HUES64 (cell line): Measurements from ENCODE around the gene HEPHL1.

Experiments
- H3K27ac ChIP-seq: 2 replicates; pipeline ENCODE4 v1.7.0; 2013; ENCODE audit warnings: low read depth, low read length, inconsistent platforms
- H3K27me3 ChIP-seq: 2 replicates; pipeline ENCODE4 v1.6.1; 2013; ENCODE audit warnings: mild to moderate bottlenecking, low read length; ENCODE audit not compliant: insufficient read depth
- H3K36me3 ChIP-seq: 2 replicates; pipeline ENCODE4 v1.6.1; 2013; ENCODE audit warnings: mild to moderate bottlenecking, low read length; ENCODE audit not compliant: insufficient read depth
- H3K4me1 ChIP-seq: 2 replicates; pipeline ENCODE4 v1.6.1; 2013; ENCODE audit warnings: mild to moderate bottlenecking, low read length, moderate library complexity; ENCODE audit not compliant: insufficient read depth
- H3K4me3 ChIP-seq: 2 replicates; pipeline ENCODE4 v1.5.1; 2013; ENCODE audit warnings: mild to moderate bottlenecking, low read length, moderate library complexity
- H3K9ac ChIP-seq: 2 replicates; pipeline ENCODE4 v1.6.1; 2013; ENCODE audit warnings: mild to moderate bottlenecking, low read depth, low read length
- H3K9me3 ChIP-seq: 2 replicates; pipeline ENCODE4 v1.6.1; 2013; ENCODE audit warnings: low read depth, low read length; ENCODE audit not compliant: insufficient read depth
- WGBS: fragments of 150-250, 120-280 bp; methylation state at CpG from one replicate; pipeline ENCODE4 v1.1.7; 2013; ENCODE audit warnings: missing lambda C conversion rate; 5-methylcytosine and 5-hydroxymethylcytosine counted together

Gene HEPHL1

DNA sequence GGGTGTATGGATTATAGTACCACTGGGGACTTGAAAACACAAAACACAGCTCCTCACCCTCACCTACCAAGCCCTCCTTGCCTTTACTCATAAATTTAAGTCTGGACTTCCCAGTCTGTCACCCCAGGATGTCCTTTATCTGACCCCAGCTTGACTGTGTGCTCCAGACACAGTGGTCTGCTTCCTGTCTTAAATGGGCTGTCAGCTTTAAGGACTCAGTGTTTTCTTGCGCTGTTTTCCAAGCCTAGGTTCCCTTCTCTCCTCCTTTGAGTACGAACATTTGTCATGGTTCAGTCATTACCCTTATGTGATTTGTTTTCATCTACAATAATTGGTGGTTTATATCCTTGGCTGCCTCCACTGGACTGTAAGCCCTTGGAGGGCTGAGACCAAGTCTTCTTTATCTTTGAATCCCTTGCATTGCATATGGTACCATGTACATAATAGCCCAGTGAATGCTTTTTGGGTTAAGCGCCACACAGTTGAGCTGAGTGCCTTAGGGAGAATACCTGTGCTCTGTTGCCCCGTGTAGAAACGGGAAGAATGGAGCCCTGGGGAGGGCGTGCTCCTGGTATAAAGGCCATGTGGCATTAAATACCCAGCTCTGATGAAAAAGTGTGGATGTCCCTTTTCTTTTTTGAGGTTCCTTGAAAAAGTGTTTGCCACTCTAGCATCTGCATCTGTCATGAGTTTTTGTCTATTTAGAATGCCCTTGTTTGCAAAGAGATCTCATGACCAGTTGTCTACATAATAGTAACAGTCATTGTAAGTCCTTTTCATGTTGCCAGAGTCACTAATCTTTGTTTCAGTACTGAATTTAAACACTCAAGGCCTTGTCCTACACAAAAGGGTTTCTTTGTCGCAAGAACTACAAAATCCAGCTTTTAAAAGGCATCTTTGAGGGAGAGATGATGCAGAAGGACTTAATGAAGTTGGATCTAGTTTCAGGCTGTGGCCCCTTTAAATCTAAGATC lies 121.4 kb downstream of the HEPHL1 start:
- Histone ChIP-seq H3K4me3 (no peak overlapping the region), H3K4me1 (peaks cover 50% of the 10 kb centered on the region), H3K9ac (no peak overlapping the region), H3K36me3 (no peaks in the 10 kb centered on the region), H3K27ac (no peak overlapping the region), H3K27me3 (no peaks in the 10 kb centered on the region), H3K9me3 (no peaks in the 10 kb centered on the region)
- 81% methylated on average over 7 of the region's 7 CpGs for WGBS

- no peaks in the 10 kb centered on the region for H3K9me3 ChIP-seq
- no peaks in the 10 kb centered on the region for H3K36me3 ChIP-seq
- no peak overlapping the region for H3K27ac ChIP-seq
- no peak overlapping the region for H3K4me3 ChIP-seq
- H3K9ac ChIP-seq, result no peak overlapping the region
- no peaks in the 10 kb centered on the region for H3K27me3 ChIP-seq
- WGBS, result 97% methylated on average over 3 of the region's 3 CpGs
- peaks cover 51% of the 10 kb centered on the region for H3K4me1 ChIP-seq
Observed at GRCh38 chr11:94144216-94144615, 123.1 kb downstream of the HEPHL1 start.

- H3K4me1 ChIP-seq, result peaks cover 50% of the 10 kb centered on the region
- no peak overlapping the region for H3K27ac ChIP-seq
- WGBS, result 100% methylated on average over 1 of the region's 1 CpG
Observed at GRCh38 chr11:94144664-94145063, 123.5 kb downstream of the HEPHL1 start.

DNA sequence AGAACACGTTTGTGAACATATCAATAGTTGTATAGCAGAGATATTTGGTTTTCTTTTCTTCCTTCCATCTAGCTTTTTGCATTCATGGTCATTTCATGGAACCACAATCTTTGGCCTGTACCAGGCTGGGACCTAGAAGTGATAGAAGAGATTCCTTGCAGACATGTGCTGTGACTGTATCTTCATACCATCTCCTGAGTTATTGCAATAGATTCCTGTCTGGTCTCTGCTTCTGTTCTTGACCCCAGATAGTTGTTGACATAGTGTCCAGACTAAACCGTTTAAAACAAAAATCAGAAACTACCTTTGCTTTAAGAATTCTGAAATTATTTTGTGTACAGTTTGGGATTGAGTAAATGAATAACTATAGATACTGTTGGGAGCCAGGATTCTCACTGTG lies 124.3 kb downstream of the HEPHL1 start:
- H3K4me1 ChIP-seq, result peaks cover 50% of the 10 kb centered on the region
- WGBS, result 88% methylated on average over 2 of the region's 2 CpGs
- H3K27me3 ChIP-seq, result no peaks in the 10 kb centered on the region
- H3K4me3 ChIP-seq, result no peak overlapping the region
- no peaks in the 10 kb centered on the region for H3K36me3 ChIP-seq
- H3K27ac ChIP-seq, result no peak overlapping the region
- H3K9me3 ChIP-seq, result no peaks in the 10 kb centered on the region
- H3K9ac ChIP-seq, result no peak overlapping the region

More at GRCh38 chr11:94144664-94145063, 123.5 kb downstream of the HEPHL1 start:
- Histone ChIP-seq H3K9ac (no peak overlapping the region), H3K9me3 (no peaks in the 10 kb centered on the region), H3K36me3 (no peaks in the 10 kb centered on the region), H3K4me3 (no peak overlapping the region), H3K27me3 (no peaks in the 10 kb centered on the region)

GRCh38 chr11:94145916-94146315 lies 124.8 kb downstream of the HEPHL1 start:
- Histone ChIP-seq H3K27ac (no peak overlapping the region), H3K4me1 (peaks cover 50% of the 10 kb centered on the region), H3K27me3 (no peaks in the 10 kb centered on the region), H3K9ac (no peak overlapping the region), H3K4me3 (no peak overlapping the region), H3K9me3 (no peaks in the 10 kb centered on the region), H3K36me3 (no peaks in the 10 kb centered on the region)
- WGBS, result 93% methylated on average over 3 of the region's 4 CpGs

DNA sequence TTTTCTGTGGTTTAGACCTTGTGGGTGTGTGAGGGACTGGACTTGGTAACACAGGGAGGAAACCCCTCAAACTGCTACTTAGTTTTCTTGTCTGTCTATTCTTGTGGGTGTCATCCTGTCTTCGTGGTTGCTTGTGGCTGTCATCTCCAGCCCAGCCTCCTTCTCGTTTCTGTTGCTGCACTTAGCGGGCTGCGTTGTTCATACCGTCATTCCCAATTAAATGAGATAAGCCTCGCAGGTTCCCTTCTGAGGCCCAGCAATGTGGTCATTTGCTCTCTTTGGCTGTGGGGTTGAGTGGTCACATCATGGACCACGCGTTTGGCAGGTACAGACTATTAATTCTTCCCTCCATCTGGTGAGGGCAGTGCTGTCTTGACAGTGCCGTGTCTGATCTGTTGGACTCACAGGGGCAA lies 126.3 kb downstream of the HEPHL1 start:
- Histone ChIP-seq H3K9me3 (no peaks in the 10 kb centered on the region), H3K27ac (no peak overlapping the region), H3K4me1 (peaks cover 51% of the 10 kb centered on the region), H3K9ac (no peak overlapping the region), H3K27me3 (no peaks in the 10 kb centered on the region), H3K36me3 (no peaks in the 10 kb centered on the region), H3K4me3 (no peak overlapping the region)
- WGBS, result 89% methylated on average over 9 of the region's 9 CpGs

GRCh38 chr11:94148189-94148588 lies 127.0 kb downstream of the HEPHL1 start:
- Histone ChIP-seq H3K27ac (no peak overlapping the region), H3K27me3 (no peaks in the 10 kb centered on the region), H3K9ac (no peak overlapping the region), H3K36me3 (no peaks in the 10 kb centered on the region), H3K9me3 (no peaks in the 10 kb centered on the region), H3K4me3 (no peak overlapping the region), H3K4me1 (peaks cover 51% of the 10 kb centered on the region)
- 93% methylated on average over 2 of the region's 2 CpGs for WGBS

DNA sequence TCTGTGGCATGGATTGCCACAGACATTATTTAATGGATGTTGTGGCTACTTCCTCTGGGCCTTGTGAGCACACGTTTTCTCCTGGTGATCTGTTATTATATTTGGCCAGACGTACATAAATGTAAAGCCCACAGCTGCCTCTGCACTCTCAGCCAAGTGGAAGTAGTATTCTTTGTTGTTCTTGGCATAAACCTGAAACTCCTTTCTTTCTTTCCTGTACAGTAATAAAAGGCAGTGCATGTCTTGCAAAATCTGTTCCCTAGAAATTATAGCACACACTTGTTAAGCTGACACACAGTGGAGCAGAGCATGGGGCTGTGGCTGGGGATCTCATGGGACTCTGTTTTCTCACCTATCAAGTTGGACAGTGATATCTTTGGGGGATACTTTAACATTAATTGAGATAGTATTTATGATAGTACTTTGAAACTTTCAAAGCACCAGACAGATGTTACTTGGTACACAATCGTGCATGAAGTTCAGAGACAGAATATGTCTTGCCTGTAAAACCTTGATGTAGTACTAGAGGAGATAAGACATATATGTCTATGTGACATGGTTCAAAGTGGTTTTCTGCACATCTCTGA lies 128.4 kb downstream of the HEPHL1 start:
- Histone ChIP-seq H3K36me3 (peaks cover 12% of the 10 kb centered on the region), H3K9me3 (no peaks in the 10 kb centered on the region), H3K27me3 (no peaks in the 10 kb centered on the region), H3K27ac (no peak overlapping the region), H3K9ac (no peak overlapping the region), H3K4me1 (peaks cover 51% of the 10 kb centered on the region), H3K4me3 (no peak overlapping the region)
- 90% methylated on average over 3 of the region's 3 CpGs for WGBS

- H3K4me3 ChIP-seq, result no peak overlapping the region
- WGBS, result 97% methylated on average over 3 of the region's 3 CpGs
- no peaks in the 10 kb centered on the region for H3K27me3 ChIP-seq
- peaks cover 51% of the 10 kb centered on the region for H3K4me1 ChIP-seq
- no peak overlapping the region for H3K27ac ChIP-seq
- H3K9ac ChIP-seq, result no peak overlapping the region
- peaks cover 13% of the 10 kb centered on the region for H3K36me3 ChIP-seq
- H3K9me3 ChIP-seq, result no peaks in the 10 kb centered on the region
Observed at GRCh38 chr11:94150056-94150455, 128.9 kb downstream of the HEPHL1 start.

DNA sequence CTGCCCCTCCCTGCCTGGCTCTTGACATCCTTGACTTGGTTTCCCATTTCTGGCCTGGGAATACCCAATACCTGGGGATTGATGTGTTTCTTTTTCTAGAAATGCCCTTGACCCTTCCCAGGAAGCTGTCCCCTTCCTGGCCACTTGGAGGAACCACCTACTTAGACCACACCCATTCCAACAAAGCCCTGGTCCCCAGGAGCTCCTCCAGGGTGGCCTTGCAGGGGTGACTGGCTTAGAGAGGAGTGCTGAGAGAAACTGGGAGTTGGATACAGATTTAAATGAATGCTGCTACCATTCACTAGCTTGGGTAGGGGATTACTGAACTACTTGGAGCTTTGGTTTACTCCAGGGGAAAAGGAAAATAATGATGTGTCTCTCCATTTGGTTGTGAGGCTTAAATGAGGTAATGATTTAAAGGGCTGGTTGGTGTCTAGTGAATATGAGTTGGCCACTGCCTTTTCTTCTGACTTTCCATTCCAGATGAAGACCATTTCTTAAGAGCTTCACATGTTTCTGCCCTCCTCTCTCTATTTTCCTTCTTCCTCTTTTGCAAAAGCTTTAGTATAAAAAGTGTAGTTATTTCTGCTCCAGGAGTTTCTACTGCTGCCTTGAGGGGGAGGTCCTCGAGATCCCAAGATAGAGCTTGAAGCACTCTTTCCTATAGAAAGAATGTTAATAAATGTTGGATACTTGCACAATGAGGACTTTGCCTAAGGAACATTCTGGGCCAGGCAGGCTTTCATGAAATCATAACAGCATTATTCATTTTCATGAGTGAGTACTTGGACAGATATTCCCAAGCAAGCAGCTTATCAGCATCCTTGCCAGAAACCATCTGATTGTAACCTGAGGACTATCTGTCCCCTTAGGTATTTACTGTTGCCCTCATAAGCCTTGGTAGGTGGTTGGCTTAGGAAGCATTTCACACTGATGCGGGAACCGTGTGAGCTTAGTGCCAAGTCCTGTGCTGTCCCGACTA lies 129.8 kb downstream of the HEPHL1 start:
- Histone ChIP-seq H3K4me3 (no peak overlapping the region), H3K4me1 (peaks cover 51% of the 10 kb centered on the region), H3K9me3 (no peaks in the 10 kb centered on the region), H3K36me3 (peaks cover 14% of the 10 kb centered on the region), H3K27ac (no peak overlapping the region), H3K9ac (no peak overlapping the region), H3K27me3 (no peaks in the 10 kb centered on the region)
- 81% methylated on average over 3 of the region's 4 CpGs for WGBS
